GM21381 (cell line): ENCODE results near the gene MSLN.

Source experiments
- ATAC-seq: cut with Tn5 transposase; IDR thresholded peaks from one replicate; pipeline ENCODE4 v1.9.1; 2021; ENCODE audit warnings: mild to moderate bottlenecking, moderate library complexity; ENCODE audit not compliant: unreplicated experiment

The MSLN gene

DNA sequence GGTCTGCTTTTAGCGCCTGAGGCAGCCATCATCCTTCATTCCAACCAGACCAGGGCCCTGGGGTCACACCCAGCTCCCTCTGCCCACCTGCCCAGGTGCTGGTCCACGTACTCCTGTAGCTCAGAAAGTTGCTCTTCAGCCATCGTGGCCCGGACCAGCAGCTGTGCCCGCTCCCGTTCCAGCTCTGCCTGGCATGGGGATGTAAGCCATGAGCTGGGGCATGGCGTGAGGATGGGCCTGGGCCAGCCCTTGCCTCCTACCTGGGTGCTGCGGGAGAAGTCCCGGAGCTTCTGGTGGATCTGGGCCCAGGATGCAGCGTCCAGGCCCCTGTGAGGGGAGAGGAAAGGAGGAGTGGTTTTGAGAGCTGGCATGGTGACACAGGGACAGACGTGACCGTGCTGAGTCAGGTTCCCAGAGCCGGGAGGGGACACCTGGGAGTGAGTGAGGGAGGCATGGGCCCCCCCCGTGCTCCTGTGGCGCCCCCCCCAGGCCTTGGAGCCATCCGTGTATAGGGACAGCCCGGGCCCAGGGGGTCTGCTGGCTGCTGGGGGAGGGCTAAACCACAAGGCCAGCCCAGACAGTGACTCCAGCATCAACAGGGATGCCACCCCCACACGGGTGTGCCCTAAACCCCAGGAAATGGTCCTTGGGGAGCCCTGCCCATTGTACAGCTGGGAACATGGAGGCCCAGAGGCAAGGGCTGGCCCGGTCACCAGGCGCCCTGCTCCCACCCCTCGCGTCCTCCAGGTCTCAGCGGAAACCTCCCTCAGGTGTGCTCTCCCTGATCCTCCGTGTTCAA lies 37.5 kb upstream of the MSLN start:
- no peak for ATAC-seq

DNA sequence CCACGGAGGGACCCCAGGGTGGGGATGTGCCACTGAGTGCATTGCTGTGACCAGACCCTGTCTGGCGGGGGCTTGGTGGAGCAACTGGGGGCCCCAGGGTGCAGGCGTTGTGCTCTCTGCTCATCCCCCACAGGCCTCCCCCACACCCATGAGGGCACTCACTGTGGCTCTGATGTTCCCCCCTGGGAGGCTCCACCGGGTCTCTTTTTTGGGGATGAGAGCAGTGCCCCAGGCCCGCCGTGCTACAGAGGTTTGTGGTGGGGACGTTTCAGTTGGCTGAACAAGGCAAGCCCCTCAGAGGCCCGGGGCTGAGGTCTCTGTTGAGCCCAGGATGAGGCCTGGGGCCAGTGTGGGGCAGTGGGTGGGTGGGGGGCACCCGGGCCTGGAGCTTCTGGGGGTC lies 36.8 kb upstream of the MSLN start:
- ATAC-seq, result no peak

DNA sequence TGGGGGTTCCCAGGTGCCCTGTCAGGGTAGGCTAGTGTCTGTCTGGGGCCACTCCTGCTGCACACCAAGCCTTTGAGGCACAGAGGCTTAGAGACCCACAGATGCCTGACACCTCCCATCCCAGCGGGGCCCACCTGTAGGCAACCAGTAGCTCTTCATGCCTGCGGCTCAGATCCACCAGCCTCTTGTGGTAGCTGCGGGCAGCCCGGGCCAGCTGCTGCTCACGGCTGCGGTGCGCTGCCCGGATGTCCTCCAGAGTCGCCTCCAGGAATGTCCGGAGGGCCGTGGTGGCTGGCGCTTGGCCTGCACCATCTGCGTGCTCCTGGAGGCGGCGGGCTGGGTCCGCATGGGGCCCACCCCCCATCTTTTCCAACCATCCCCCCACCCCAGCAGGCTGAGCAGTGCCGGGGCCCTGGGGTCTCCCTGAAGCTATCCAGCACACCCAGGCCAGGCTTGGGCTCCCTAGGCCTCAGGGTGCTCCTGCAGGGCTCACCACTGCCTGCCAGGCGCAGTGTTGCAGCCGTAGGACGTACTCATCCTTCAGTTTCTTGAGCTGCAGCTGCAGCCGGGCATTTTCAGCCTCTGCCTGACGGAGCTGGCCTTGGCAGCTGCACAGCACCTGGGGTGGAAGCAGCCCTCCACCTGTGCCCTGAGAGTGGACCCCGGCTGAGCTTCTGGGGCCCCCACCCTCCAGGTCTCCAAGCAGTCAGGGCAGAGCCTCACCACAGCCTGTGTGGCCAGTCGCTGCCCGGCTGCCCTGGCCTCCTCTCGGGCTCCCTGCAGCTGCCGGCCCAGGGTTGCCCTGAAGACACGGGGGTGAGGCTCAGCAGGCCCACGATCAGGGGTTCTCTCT lies 36.1 kb upstream of the MSLN start:
- ATAC-seq, result no peak

DNA sequence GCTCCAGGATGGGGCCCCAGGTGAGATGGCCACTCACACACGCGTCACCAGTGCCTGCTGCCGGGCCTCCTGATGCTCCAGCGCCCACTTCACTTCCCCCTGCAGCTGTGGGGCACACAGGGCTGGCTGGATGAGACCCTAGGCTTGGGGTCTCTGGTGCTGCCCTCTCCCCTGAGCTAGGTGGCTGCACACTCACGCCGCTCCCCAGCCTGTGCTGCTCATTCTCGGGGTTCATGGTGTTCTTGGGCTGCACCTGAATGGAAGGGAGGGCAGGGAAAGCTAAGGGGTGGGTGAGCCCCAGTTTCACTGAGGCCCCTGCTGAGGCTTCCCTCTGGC lies 35.5 kb upstream of the MSLN start:
- ATAC-seq, result no peak

DNA sequence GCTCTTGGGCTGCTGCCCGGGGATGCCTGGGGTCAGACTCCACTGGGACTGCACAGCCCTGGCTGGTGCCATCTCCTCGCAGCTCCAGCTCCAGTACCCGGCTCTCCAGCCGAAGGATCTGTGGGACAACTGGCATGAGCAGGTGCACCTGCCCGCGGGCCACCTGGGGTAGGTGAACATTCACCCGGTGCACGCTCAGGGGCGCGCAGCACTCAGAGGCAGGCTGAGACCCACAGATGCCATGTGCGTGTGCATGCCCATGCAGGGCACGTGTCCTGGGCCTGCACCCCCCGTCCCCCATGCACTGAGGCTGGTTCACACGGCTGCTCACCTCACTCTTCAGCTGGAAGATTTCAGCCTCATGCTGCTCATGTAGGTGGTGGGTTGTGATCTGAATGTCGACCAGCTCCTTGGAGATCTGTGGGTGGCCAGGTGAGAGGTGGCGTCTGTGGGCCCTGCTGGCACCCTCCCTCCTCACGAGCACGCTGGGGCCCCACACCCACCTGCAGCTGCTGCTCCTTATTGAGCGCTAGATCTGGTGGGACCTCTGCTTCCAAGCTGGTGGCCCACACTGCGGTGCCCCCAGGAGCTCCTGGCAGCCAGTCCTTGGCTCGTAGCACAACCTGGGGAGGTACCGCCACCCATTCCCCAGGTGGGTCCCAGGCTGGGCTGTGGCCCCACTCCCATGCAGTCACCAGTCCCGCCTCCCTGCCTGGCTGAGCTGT lies 34.9 kb upstream of the MSLN start:
- ATAC-seq, result no peak

DNA sequence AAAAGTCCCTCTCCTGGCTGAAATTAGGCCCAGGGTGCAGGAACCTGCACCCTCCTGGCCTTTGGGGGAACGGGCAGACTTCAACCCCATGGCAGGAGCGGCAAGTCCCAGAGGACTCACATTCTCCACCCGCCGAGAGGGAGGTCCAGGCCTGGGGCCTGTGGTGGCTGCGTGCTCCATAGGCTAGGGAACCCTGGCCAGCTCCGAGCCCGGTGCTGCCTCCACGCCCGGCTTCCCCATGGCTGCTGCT lies 34.4 kb upstream of the MSLN start:
- ATAC-seq, result no peak

DNA sequence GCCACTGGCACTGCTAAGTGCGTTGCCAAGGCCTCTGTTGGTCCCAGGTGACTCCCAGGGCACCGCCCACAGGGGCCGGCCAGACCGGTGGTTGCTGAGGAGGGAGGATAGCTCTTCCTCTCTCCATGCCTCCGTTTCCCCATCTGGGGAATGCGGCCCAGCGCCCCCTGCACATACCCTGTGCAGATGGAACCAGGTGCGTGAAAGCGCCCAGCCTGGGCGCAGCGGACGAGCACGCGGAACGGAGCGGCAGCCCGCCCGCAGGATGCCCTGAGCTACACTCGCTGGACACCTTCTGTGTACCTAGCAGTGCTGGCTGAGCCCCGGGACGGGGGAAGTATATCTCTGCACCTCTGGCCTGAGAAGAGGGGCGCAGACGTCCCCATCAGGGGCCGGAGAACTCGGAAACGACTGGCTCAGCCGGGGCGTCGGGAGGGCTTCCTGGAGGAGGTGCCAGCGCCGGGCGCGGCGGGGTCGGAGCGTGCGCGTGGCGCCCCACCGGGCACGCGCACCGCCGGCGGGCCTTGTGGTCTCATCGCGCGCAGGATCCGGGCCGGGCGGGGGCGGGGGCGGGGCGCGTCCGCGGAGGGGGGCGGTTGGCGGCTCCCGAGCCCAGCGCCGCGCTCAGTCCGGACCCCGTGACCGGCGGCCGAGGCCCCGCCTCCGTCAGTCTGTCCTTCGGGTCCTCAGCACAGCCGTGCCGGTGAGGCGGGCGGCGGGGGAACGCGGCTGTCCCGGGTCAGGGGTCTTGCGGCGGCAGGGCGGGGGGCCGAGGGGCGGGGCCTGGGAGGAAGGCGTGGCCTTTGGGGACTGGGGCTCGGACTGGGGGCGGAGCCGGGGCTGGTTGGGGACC lies 33.9 kb upstream of the MSLN start, which contains the start of the genes CCDC78 and HAGHL:
Gene CCDC78 (minus strand): TSS at position 6 of the 853 bp plus-strand sequence. CDS start 76 bp downstream, outside the sequence.
Gene HAGHL (plus strand): TSS at position 669 of the 853 bp plus-strand sequence. CDS start 404 bp downstream, outside the sequence.
- ATAC-seq, result peak; percentile 37

DNA sequence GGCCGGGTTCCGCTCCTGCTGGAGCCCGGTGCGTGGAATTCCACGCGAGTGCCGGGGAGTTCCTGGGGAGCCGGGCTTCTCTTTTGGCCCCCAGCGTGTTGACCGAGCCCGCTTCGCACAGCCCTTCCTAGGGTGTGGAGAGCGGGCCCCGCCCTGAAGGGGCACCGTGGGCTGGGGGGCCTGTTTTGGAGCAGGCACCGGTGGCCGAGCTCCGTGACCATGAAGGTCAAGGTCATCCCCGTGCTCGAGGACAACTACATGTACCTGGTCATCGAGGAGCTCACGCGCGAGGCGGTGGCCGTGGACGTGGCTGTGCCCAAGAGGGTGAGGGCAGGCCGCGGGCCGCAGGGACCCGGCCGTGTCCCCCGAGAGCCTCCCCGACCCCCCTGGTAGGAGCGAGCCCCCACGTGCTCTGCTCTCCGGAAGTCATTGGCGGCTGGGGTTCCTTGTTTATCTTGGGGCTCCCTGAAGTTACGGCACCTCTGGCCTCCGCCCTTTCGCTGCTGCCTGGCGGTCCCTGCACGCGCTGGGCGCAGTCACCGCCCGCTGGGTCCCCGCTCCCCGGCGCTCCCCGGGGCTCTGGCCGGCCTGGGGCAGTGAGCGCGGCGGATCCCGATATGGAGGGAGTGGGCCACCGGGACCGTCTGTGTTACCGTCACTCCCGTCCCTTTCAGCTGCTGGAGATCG lies 33.1 kb upstream of the MSLN start:
- peak; percentile 15 for ATAC-seq

DNA sequence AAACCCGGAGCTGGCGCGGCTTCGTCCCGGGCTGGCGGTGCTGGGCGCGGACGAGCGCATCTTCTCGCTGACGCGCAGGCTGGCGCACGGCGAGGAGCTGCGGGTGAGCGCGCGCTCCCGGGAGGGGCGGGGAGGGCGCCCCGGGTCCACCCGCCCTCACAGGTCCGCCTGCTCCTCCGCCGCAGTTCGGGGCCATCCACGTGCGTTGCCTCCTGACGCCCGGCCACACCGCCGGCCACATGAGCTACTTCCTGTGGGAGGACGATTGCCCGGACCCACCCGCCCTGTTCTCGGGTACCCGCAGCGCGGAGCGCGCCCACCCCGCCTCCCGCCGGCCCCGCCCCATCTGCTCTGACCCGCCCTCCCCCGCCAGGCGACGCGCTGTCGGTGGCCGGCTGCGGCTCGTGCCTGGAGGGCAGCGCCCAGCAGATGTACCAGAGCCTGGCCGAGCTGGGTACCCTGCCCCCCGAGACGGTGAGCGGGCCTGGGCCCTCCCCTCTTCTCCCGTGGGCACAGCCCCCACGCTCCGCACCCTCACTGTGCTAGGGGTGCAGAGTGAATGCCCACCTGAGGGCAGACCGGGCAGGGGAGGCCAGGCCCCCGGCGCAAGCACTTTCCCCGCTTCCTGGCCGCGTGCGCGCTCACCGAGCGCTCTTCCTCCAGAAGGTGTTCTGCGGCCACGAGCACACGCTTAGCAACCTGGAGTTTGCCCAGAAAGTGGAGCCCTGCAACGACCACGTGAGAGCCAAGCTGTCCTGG lies 32.2 kb upstream of the MSLN start:
- ATAC-seq, result peak; percentile 30

DNA sequence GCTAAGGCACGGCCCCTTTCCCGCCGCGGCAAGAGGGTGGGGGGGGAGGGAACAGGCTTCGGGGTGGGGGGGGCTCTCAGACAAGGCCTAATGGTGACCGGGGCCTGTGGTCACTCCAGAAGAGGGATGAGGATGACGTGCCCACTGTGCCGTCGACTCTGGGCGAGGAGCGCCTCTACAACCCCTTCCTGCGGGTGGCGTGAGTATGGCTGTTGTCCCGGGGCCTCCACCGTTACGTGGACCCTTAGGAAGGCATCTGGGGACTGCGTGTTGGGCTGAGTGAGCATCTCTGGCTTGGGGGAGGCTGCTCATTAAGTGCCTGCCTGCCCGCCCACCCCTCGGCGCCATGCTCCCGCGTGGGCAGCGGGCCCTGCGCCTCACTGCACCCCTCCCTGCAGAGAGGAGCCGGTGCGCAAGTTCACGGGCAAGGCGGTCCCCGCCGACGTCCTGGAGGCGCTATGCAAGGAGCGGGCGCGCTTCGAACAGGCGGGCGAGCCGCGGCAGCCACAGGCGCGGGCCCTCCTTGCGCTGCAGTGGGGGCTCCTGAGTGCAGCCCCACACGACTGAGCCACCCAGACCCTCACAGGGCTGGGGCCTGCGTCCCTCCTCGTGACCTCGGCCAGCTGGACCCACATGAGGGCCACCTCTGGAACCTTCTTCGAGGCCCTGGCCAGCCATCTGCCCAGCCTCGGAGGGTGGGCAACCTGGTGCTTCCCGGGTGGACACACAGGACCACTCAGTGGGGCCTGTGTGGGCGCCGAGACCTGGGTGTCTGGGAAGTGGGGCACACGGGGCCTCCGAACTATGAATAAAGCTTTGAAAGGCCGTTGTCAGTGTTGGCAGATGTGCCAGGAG lies 31.4 kb upstream of the MSLN start:
- ATAC-seq, result no peak

DNA sequence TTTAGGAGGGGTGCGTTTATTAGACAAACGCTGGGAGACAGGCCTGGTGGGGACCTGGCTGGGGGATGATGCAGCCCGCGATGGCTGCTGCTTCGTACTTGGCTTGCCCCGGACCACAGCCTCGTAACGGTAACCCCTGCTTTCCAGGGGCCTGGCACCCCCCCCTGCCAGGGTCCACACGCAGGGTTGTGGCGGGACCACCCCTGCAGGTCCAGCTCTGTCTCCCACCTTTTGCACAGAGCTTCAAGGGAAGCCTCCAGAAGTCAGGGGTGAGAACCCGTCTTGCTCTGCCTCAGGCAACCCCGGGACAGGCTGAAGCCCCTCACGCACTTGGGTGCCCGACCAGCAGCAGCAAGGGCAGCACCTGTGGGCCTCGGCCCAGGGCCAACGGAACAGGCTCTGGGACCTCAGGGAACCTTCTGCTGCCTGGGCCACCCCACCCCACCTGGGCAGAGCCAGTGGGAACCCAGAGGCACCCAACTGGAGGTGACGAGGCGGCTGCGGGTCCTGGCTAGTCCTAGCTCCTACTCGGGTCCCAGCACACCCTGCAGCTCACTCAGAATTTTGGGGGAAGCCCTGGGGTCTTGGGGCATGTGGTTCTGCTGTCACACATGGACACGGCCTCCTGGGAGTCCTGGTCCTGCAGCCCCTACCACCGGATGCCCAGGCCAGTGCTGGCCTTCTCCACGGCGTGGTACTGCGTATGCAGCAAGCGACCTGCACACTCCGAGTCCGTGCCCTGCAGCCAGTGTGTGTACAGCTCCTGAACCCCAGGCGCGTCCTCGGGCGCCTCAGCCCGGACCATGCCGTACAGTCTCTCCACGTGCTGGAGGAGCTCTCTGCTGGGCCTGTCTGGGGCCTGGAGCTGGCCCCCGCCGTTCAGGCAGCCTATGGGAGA lies 30.5 kb upstream of the MSLN start:
- no peak for ATAC-seq

DNA sequence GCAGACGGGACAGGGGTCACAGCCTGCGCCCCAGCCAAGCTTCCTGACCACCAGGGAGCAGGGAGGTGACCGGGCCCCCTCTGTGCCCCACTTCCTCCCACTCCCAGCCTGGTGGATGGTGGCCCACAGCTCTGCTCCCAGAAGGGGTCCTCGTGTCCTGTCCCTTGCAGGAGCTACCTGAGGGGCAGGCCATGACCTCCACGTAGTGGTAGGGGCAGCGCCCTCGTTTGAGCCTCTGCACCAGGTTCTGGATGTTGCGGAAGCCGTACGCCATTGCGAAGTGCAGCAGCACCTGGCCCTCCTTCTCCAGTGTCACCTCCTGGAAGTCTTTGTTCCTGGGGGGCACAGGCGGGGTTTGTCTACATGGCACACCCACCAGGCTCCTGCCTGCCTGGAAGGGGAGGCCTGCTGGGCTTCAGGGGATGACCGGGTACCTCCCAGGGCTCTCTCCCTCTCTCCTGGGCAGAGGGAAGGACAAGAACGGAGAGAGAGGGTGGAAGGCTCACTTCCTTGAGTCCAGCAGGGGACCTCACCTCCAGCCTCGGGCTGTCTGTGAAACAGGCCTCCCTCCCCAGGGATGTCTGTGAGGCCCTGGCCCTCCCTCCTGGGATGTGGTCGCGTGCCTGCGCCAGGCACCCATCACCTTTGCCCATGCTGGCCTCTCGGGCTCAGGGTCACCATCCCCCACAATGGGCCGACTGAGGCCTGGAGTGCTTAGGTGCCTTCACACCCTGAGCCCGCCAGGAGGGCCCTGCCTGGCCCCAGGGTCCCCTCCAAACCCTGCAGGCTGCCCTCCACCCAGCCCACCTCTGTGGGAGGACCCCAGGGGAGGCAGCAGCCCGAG lies 29.6 kb upstream of the MSLN start:
- ATAC-seq, result no peak

DNA sequence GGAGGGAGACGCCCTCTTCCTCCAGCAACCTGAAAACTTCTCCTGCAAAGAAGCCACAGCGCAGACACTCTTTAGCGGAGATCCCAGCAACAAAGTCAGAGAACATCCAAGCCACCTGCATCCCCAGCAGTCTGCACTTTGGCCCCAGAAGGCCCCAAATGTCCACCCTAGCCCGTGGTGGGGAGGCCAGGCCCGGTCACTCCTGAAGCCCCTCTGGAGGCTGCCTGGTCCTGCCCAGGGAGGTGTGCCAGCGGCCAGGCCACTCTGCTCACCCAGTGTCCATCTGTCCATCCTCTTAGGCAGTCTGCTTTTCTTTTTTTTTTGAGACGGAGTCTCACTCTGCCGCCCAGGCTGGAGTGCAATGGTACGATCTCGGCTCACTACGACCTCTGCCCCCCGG lies 28.2 kb upstream of the MSLN start:
- no peak for ATAC-seq

DNA sequence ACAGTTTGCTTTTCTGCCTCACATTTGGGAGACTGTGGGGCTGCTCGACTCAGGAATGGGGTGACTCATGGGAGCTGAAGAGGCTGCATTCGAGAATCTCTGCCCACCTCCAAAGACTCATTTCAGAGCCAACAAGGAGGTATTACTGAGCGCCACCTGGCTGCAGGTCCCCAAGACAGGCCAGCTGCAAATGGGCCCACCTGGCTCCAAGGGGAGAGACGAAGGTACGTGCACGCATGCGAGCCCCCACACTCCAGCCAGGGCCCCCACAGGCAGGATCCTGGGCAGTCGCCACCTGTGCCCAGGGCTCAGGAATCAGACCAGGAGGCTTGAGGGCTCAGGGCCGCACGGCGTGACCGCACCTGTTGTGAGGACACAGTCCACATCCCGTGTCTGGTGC lies 27.6 kb upstream of the MSLN start:
- no peak for ATAC-seq

DNA sequence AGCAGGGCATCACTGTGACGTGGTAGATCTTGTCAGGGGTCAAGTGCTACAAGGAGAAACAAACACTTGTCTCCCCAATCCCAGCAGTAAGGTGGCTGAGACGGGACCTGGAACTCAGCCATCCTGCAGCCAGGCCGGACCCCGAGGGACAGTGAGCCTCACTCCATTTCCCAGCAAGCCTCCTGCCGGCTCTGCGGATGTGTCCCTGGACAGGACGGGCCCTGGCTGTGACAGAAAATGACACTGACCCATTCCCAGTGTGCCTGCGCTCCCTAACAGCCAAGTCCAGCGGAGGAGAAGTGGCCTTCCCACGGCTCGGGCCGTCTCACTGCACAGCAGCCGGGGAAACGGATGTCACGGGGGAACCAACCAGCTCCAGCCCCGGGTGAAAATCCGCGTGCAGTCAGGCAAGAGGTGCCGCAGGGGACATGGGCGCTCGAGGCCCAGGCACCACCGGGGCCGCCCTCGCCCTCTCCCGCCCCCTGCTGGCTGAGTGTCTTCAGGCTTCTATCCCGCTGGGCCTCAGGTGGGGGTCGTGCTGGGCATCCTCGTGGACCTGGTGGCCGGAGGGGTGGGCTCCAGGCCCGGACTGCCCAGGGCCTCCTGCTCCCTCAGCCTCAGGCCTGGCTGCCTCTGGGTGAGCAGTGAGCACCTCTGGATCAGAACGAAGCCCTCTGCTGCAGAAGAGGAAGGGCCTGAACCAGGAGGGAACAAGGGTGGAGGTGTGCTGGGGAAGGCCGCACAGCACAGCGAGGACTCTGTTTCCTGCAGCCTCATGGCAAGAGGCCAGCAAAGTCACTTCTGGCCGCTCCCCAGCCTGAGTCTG lies 26.9 kb upstream of the MSLN start:
- no peak for ATAC-seq
